Activated gamma-delta T cell treated with anti-CD3 and anti-CD28 coated beads, Interleukin-2, amount 50 U/mL, for 16 hours (primary cell): ENCODE measurements around the gene CPXM2.

Experiments
- DNase-seq: peaks from one replicate; pipeline ENCODE4 v3.0.0-alpha.2; 2020; ENCODE audit warnings: low read depth

The CPXM2 gene

DNA sequence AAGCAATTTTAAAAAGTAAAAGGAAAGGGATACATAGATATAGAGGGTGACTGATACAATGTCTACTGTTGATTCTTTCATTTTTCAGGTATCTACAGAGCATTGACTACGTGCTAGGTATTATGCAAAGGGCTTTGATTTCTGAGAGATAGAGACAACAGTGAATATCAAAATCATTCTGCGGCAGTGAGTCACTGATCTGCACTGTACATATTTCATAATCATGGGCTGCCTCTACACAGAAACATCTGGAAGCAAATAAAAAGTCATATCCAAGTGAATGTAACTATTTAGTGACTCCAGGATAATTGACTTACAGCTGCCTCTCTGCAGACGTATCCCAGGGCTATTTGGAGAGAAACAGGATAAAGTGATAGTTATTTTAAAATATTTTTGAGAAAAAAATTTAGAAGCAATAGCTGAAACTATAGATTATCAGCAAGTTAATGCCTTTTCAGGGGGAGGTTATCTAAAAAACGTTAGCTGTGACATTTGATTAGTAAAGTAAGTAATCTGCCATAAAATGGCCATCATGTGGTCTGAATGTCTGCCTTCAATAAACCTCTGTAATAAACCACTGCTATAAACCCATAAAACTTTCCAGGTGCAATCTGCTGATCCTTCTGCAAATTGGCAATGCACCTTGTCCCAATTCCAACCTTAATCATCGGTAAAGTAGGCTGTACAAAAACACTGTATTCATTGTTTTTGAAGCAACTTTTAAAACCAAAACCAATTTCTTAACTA is 43.7 kb downstream of the CPXM2 start:
- DNase-seq, result no peak

GRCh38 chr10:123843835-123844234 is 47.8 kb downstream of the CPXM2 start:
- DNase-seq, result no peak

DNA sequence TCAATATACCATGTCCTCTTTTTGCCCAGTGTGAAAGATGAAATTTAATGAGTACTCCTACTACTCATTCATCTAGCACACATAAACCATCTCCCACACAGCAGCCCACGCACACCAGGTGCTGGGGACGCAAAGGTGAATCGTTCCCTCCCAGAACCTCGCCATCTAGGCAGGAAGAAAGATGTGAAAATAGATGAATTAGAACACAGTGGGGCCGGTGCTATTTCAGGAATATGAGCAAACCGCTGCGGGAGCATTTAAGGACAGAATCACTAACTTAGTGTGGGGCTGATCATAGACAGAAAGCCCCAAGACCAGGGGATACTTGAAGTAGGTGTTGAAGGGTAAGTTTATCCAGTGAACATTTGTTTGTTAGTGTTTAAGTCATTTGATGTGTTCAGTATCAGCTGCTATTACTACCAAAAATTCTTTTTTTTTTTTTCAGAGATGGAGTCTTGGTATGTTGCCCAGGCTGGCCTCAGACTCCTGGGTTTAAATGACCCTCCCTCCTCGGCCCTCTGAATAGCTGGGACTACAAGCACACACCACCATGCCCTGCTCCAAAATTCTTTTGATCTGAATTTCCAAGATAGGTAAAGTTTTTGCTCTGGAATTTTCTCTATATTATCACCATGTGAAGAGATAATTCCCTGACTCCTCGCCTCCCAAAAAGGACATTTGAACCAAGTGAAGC is 48.8 kb downstream of the CPXM2 start:
- DNase-seq, result no peak

DNA sequence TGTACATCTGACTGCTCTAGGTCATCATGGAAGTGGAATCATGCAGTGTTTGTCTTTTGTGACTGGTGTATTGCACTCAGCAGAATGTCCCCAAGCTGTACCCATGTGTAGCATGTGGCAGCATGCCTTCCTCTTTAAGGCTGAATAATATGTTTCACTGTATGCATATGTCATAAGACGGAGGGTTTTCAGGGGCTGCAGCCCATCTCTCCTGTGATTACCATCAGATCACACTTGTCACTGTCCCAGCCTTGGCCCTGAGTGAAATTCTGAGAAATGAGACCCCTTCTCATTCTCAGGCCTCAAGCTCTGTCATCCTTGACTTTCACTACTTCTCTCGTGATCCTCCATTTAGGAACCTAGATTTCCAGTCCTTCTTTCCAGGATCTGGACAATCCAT is 50.0 kb downstream of the CPXM2 start:
- DNase-seq, result no peak

DNA sequence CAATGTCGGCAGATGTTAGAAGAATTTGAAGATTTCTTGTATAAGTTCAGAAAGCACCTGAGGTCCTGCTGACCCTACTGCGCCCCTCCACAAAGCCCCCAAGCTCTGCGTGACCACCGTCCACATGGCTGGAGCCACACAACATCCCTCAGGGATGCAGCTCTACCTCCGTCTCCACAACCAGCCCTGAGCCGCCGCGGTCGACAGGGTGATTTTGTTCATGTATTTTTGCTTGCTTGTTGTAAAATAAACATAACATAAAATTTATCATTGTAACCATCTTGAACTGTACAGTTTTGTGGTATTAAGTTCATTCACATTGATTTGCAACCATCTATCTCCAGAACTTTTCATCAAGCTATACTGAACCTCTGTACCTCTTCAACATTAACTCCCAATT is 50.5 kb downstream of the CPXM2 start:
- no peak for DNase-seq

GRCh38 chr10:123840714-123841113 is 50.9 kb downstream of the CPXM2 start:
- DNase-seq, result no peak

DNA sequence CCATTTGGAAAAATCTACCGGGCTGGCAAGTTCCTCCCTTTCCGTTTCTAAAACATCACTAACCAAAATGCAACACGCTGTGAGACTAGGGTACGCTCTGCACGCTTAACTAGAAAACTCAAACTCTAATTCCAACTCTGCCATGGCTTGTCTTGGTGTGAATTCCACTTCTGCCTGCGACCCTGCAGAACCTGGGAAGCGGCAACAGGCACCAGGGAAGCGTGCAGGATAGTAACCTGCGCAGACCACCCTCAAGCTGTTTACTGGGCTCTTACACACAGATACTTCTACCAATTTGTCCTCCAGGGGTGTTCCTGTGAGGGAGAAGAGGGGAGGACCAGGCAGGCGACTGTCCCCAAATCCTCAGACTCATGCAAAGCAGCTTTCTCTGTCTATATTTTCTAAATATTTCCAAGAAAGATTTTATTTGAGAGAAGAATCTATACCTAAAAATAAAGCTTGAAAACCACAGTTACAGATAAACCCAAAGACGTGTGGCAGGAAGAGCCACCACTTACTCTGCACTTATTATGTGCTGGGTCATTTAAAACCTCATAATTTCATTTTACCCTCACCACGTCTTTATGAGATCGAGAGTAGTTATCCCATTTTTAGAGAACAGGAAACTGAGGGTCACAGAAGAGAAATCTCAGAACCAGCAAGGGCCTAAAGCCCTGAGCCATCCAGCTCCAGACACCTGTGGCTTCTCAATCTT is 52.9 kb downstream of the CPXM2 start:
- DNase-seq, result no peak

GRCh38 chr10:123837756-123838155 is 53.9 kb downstream of the CPXM2 start:
- no peak for DNase-seq

DNA sequence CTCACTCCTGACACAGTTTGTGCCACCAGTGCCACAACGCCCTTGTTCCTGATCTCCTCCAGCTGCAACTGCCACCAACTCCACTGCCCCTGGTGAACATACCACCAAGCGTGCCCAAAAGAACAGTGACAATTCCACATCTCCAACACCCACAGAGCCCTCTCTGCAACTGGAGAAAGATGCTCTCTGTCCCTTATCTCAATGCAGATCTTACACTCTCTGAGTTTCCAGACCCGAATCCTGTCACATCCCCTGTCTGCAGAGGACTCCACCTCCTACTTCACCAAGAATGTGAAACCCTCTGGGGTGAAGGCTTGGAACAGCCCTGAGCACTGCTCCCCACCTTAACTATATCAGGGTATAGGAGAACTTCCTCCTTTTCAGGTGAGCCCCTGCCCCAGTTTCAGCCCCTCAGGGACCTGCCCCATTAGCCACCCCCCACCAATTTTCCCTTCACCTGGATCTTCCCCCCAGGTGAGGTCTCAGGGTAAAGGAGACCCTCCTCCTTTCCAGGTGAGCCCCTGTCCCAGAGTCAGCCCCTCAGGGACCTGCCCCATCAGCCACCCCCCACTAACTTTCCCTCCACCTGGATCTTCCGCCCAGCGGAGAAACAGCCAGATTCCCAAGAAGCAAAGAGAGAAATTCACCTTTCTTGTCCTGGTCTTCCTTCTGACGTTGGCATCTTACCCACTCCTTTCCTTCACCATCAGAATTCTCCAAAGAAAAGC is 55.0 kb downstream of the CPXM2 start:
- no peak for DNase-seq

GRCh38 chr10:123835575-123835974 is 56.0 kb downstream of the CPXM2 start:
- no peak for DNase-seq

DNA sequence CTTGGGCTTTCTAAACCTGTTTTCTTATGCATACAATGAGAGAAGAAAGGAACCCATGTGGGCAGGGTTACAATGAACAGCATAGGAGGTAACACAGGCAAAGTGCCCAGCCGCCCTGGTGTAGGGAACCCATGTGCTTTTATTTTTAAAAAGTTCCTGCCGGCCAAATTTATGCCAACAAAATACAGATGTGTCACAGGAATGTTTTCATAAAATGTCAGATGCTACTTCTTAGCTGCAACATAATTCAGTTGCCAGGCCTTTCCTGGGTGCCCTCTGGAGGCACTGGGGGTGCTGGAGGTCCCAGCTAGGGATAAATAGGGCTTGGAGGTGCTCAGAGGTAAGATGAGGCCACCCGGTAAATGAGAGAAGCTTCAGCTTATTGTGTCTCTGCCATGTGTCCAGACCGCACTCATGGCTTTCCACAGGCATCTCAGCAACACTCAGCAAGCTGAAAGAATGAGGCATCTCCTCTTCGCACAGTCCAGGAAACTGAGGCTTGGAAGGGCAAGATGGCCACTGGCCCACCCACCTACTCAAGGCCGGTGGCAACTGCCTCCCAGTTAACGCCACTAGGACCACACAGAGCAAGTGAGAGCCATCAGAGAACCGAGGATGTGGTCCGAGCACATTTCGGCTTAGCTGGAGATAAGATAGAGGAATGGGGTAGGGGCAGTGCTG is 58.3 kb downstream of the CPXM2 start:
- DNase-seq, result no peak

DNA sequence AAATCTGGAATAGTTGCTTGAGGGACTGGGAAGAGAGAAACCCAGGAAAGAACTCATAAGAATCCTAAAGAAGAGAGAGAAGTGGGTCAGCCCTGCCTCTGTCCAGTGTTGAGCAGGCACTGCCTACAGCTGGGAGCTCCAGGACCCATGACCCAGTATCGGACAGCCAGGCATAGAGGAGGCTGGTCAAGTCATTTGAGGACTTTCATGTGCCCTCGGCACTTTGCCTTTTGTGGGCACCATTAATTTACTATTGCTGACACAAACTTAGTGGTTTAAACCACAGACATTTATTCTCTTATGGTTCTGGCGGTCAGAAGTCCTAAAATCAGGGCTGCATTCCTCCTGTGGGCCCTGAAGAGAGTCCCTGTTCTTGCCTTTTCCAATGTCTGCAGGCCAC is 60.3 kb downstream of the CPXM2 start:
- DNase-seq, result no peak

DNA sequence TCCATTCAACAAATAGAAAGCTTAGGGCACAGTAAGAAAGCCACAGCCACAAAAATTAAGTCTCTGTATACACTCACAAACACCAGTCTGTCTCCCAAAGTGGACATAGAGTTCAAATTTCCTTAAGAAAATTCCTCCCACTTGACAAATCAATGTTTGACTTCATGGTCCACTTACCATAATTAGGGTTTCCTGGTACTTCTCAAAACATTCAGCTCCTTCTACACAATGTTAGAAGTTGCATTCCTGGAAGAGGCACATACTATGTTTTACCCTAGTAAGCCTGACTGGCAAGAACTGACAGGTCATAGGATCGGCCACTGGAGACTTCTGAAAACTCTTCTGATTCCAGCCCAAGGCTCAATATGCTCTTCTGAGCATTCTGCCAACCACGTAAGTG is 70.5 kb downstream of the CPXM2 start:
- DNase-seq, result no peak

DNA sequence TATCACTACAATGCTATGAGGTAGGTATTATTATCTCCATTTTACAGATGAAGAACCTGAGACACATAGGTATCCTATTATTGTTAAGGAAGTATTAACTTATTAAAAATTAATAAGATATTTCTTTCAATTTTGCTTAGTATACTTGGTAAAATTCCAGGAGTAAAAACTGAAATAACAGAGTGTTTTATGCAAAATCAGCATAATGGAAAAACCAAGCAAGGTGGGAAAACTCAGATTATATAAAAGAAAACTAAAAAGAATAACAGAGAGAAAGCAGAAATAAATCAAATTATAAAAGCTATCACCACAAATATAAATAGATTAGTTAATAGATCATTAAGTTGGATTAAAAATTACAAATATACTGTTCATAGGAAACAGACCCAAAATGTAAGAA is 82.0 kb downstream of the CPXM2 start:
- no peak for DNase-seq

DNA sequence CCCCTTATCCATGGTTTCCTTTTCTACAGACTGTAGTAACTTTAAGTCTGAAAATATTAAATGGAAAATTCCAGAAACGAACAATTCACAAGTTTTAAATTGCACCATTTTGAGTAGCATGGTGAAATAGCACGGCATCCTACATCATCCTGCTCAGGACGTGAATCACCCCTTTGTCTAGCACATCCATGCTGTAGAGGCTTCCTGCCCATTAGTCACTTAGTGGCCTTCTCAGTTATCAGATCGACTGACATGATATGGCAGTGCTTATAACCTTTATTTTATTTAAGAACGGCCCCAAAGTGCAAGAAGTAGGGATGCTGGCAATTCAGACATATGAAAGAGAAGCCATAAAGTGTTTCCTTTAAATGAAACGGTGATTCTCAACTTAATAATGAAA is 82.7 kb downstream of the CPXM2 start:
- DNase-seq, result no peak

- DNase-seq, result no peak
Observed at GRCh38 chr10:123808286-123808685, 83.3 kb downstream of the CPXM2 start.

- DNase-seq, result no peak
Observed at GRCh38 chr10:123807444-123808035, 84.1 kb downstream of the CPXM2 start.

GRCh38 chr10:123804716-123805115 is 86.9 kb downstream of the CPXM2 start:
- DNase-seq, result no peak

DNA sequence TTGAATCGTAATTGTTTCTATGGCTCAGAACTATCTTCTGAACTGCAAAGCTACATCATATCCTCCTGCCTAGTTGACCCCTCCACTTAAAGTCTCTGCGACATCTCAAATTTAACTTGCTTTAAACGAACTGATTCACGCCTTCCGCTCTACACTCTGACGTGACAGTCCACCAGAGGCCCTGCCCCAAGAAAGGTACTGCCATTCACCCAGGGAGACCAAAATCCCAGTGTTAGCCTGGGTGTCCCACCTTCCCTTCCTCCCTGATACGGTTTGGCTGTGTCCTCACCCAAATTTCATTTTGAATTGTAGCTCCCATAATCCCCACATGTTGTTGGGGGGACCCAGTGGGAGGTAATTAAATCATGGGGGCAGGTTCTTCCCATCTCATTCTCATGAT is 90.8 kb downstream of the CPXM2 start:
- no peak for DNase-seq

GRCh38 chr10:123800289-123800688 is 91.3 kb downstream of the CPXM2 start:
- no peak for DNase-seq

DNA sequence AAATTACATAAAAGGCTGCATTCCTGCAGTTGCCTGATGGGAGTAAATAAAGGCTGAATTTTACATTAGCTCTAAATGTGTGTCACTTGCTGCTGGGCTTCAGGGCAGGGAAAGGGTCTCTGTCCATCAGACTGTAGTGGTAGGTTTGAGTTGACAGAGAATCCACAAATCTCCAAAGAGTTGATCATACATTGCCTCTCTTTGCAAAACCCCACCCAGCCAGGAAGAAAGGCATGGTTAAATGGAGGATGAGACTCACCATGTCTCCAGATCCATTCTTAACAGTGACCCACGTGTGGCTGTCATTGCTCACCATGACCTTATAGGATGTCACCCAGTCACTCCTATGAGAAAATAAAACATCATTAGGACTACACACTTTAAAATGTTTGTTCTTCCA is 92.8 kb downstream of the CPXM2 start:
- DNase-seq, result no peak

DNA sequence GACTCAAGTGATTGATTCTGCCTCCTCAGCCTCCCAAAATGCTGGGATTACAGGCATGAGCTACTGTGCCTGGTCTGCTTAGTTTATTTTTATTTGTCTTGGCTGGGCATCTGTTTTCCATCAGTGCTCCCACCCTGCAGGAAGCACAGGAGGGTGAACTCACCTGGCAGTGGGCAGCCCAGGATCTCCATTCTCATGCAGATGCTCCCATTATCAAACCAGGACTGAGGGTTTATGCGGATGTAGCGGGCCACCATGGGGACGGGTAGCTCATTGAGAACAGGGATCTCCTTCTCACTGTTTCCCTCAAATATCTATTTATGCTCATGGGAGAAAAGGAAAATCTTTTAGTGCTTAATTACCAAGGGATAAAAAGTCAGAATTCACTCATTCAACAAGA is 93.8 kb downstream of the CPXM2 start:
- DNase-seq, result no peak
